ENCODE data around the gene TRPC4. TPM values are rescaled to one million over a fixed set of nuclear protein-coding genes. Genes with fewer than 3 reads are reported as not detected.

TRPC4 gene
- total RNA-seq, 1 donor from 2014 or later, result 0.19 TPM

GRCh38 chr13:37752146-37752545 is 117.4 kb downstream of the TRPC4 start:
- DNase-seq, result no peak
- intact Hi-C loops (cut with micrococcal nuclease), result no loop called here
- no peak overlapping the region for H3K4me3 ChIP-seq
- no peaks in the 10 kb centered on the region for H3K27me3 ChIP-seq (ENCODE audit: low read depth)
- H3K36me3 ChIP-seq, result no peaks in the 10 kb centered on the region
- H3K4me1 ChIP-seq, result no peaks in the 10 kb centered on the region
- H3K9me3 ChIP-seq (replicated peaks), result no peaks in the 10 kb centered on the region
- no peak overlapping the region for H3K27ac ChIP-seq (replicated peaks)
- no peak for TF ChIP-seq CTCF (IDR thresholded peaks at IDR 0.05; ENCODE audit: borderline replicate concordance)

GRCh38 chr13:37751025-37751424 is 118.5 kb downstream of the TRPC4 start:
- Histone ChIP-seq H3K4me1 (no peaks in the 10 kb centered on the region), H3K27me3 (ENCODE audit: low read depth) (no peaks in the 10 kb centered on the region), H3K9me3 (replicated peaks) (no peaks in the 10 kb centered on the region), H3K36me3 (no peaks in the 10 kb centered on the region), H3K4me3 (no peak overlapping the region), H3K27ac (replicated peaks) (no peak overlapping the region)
- no peak for DNase-seq
- no peak for TF ChIP-seq CTCF (IDR thresholded peaks at IDR 0.05; ENCODE audit: borderline replicate concordance)
- intact Hi-C loops (cut with micrococcal nuclease), result no loop called here

- Histone ChIP-seq H3K27me3 (ENCODE audit: low read depth) (no peaks in the 10 kb centered on the region), H3K36me3 (no peaks in the 10 kb centered on the region), H3K27ac (replicated peaks) (no peak overlapping the region), H3K4me1 (no peaks in the 10 kb centered on the region), H3K4me3 (no peak overlapping the region), H3K9me3 (replicated peaks) (no peaks in the 10 kb centered on the region)
- intact Hi-C loops (cut with micrococcal nuclease), result no loop called here
- no peak for DNase-seq
- no peak for TF ChIP-seq CTCF (IDR thresholded peaks at IDR 0.05; ENCODE audit: borderline replicate concordance)
These were observed 120.7 kb downstream of the TRPC4 start for GRCh38 chr13:37748913-37749312.

GRCh38 chr13:37747071-37747612 is 122.4 kb downstream of the TRPC4 start:
- Histone ChIP-seq H3K4me1 (no peaks in the 10 kb centered on the region), H3K9me3 (replicated peaks) (no peaks in the 10 kb centered on the region), H3K36me3 (no peaks in the 10 kb centered on the region), H3K4me3 (no peak overlapping the region), H3K27ac (replicated peaks) (no peak overlapping the region), H3K27me3 (ENCODE audit: low read depth) (no peaks in the 10 kb centered on the region)
- no peak for DNase-seq
- TF ChIP-seq CTCF (IDR thresholded peaks at IDR 0.05; ENCODE audit: borderline replicate concordance), result no peak
- intact Hi-C loops (cut with micrococcal nuclease), result no loop called here

GRCh38 chr13:37741536-37741935 is 128.0 kb downstream of the TRPC4 start:
- Histone ChIP-seq H3K36me3 (no peaks in the 10 kb centered on the region), H3K4me1 (no peaks in the 10 kb centered on the region), H3K27ac (replicated peaks) (no peak overlapping the region), H3K4me3 (no peak overlapping the region), H3K27me3 (ENCODE audit: low read depth) (no peaks in the 10 kb centered on the region), H3K9me3 (replicated peaks) (no peaks in the 10 kb centered on the region)
- DNase-seq, result no peak
- no peak for TF ChIP-seq CTCF (IDR thresholded peaks at IDR 0.05; ENCODE audit: borderline replicate concordance)
- intact Hi-C loops (cut with micrococcal nuclease), result no loop called here
